IPS-11a (cell line): Measurements from ENCODE around the gene PTPRO.

ENCODE experiments used
- H3K4me3 ChIP-seq: one replicate; pipeline ENCODE4 v1.5.1; 2013; ENCODE audit warnings: low read depth, low read length, control low read depth

PTPRO gene

DNA sequence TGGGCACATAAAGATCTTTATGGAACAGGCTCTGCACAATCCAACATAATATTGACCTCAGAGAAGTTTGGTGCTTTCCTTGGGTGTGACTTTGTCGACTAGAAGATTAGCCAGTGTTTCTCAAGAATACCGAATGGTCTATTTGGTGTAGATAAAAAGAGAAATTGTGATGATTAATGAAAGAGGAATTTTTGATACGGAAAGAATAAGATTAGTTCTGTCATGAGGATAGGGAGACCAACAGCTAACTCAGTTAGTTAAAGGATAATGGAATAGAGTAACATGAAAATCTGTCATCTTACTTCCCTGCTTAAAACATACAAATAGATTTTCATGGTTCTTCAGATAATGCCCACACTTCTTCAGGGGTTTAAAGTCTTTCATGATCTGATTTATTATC is 24.2 kb downstream of the PTPRO start:
- H3K4me3 ChIP-seq: no peak overlapping the region

DNA sequence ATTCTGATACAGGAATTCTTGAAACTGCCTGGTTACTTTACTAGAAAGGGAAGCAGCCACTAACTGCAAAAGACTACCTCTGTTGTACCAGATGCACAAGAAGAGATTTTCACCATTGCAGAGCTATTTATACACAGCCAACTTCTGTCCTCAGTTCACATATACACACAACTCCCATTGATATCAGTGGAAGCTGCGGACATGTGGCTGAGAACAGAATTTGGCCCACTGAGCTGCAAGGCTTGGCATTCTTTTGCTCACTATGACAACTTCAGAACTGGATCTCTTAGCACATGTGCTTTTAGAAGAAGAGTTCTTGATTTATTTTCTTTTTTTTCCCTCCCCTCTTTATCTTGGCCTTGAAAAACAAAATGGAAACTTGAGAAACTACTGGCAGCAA is 28.3 kb downstream of the PTPRO start:
- no peak overlapping the region for H3K4me3 ChIP-seq

DNA sequence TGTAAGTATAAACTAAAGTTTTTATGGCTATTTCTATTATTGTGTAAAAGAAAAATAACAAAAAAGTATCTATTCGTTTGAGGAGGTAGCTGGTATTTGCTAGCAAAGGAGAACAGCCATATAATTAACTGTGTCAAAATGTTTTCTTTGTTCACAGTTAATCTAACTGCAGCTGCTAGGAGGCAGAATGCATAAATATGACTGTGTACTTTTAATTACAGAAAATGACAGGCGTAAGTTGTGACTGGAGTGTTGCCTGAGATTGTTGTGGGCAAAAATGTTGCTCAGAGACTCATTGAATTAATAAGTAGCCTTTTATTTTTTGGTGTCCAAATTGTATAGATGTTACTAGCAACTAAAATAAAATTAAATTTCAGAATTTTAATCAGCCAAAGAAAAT is 33.5 kb downstream of the PTPRO start:
- no peak overlapping the region for H3K4me3 ChIP-seq

DNA sequence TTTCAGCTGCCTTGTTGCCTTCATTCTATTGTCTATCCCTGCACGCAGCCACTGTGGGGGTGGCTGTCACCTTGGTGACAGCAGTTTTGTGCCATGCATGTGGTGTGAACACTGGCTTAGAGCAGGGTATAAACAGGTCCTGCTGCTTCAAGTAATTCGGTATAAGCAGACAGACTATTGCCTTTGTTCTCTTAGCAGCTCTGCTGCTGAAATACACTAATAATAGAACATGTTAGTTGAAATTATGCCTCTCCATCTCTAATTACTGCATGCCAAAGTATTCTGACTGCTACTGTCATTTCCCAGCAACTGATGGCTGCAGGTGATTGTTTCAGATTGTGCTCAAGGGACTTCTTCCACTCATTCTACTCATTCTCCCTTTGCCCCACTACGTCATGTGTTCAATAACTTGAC is 34.6 kb downstream of the PTPRO start:
- no peak overlapping the region for H3K4me3 ChIP-seq

DNA sequence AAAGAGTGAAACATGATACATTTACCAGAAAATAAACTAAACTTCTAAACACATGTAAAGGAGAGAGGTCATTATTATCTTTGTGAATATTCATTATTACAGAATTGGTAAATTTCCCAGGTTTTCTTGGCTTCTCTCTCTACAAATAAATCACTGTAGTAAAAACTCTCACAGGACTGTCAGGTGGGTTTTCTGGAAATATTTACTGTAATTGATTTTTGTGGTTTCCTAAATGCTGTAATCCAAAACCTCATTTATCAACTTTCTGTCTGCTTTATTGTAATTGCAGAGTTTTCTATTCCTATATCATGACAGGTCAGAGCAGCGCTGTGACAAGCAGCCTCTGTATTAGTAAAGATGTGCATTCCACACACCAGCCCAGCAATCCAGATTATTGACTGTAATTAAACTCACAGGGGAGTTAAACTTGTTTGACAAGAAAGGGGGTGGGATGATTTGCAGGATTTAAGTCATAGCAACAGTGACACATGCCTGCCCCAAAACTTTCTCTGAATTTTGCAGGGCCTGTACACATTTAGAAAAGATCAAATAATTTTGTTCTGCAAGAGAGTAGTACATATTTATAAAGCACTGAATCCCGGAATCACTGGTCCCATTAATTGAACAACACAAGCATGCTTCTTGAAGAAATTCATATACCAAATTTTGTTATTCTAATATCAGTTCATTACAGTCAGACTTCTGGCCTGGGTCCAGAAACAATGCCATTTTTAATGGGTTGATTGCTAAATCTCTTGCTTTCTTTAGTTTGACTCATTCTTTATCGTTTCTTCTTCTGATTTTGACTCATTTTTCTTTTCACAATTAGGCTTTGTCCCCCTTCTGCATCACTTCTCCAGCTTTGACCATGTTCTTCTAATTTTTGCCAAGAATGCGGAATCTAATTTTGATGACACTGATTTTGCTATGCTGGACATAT is 42.2 kb downstream of the PTPRO start:
- no peak overlapping the region for H3K4me3 ChIP-seq

DNA sequence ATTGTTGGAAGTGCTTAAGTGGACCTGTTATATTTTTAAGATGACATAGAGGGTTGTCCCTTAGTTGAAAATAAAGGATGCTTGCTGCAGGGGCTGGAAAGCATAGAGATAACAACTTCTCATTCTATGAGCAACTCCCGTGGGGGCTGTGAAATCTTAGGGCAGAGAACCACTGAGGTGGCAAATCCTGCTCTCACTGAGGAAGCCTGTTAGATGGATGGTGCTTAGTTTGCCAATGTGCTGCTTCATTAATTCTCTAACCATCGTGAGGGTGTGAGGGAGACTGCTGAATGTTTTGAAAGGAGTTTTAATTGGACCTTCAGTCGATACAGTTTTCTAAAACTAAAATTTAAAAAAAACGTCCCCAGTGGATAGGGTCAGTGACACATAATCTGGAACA is 46.5 kb downstream of the PTPRO start:
- no peak overlapping the region for H3K4me3 ChIP-seq

DNA sequence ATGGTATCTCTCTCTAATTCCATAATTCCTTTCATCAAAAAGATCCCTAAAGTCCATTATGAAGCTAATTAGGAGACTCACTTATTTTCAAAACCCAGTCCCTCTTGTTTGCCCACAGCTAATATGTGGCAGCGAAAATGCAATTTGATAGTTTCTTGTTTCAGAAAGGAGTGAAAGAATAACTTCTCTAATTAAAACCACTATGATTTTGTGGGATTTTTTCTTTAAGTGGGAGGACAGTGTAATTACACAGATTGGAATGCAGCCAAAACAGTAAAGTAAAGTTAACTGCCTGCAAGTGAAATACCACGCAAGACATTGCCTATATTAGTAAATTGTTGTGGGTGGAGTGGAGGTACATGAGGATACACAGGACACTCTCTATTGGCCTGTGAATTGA is 50.0 kb downstream of the PTPRO start:
- H3K4me3 ChIP-seq: no peak overlapping the region

DNA sequence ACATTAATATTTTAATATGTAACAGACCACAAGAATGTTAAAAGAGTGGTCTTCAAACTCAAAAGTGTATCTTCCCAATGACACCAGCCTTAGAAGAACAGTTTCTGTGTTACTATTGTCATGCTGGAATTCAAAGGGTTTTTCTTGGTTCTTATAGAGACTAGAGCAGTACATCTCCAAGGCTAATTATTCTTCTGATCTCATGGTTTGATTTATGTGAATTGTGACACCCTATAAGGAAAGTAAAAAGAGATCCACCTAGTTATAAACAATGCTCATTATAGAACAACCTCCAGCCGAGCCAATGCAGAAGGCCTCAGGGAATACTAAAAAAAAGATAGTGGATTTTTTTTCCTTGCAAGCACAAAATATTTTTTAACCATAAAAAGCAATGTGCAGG is 65.5 kb downstream of the PTPRO start:
- H3K4me3 ChIP-seq: no peak overlapping the region

DNA sequence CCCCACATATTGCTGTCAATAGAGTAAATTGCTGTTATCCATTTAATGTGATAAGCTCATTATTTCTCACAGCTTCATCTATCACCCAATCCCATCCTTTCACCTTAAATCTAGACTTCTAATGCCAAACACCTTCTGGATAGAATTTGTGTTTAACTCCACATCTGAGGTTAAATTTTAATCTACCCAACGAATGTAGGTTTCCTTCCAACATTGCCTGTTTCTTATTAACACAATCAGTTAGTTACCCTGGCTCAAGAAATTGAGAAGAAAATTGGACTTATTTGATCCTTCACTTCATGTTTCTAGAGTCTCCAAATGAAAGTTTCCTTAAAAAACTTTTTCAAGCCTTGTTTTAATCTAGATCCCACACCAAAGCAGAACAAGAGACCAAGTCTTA is 67.3 kb downstream of the PTPRO start:
- no peak overlapping the region for H3K4me3 ChIP-seq

DNA sequence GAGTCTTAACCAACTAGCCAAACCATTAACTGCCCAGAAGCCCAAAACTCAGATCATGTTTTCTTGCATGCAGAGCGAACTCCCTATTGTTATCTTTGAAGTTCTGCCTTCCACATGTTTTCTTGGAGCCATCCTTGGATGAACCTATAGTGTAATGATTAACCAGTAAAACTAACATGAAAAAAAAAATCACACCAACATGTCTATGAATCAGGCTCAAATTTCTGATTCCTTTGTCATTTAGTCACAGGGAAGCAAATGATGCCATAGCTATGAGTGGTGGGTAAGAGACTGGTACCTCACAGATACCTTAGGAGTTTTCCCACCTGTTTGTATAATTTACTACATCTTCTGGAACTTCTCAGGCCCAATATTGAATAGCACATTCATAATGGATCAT is 70.7 kb downstream of the PTPRO start:
- H3K4me3 ChIP-seq: no peak overlapping the region

DNA sequence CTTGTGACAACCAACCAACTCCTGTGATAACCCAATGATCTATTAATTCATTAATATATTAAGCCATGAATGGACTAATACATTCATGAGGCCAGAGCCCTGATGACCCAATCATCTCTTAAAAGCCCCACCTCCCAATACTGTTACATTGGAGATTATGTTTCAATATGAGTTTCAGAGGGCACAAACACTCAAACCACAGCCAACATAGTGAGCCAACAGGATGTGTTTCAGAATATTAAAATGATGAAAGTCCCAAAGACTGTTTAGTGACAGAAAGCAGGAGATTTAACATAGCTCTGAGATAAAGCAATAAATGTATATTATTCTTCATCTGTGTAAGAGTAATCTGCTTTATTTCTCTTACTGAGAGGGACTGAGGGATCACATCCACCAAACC is 71.7 kb downstream of the PTPRO start:
- H3K4me3 ChIP-seq: no peak overlapping the region

DNA sequence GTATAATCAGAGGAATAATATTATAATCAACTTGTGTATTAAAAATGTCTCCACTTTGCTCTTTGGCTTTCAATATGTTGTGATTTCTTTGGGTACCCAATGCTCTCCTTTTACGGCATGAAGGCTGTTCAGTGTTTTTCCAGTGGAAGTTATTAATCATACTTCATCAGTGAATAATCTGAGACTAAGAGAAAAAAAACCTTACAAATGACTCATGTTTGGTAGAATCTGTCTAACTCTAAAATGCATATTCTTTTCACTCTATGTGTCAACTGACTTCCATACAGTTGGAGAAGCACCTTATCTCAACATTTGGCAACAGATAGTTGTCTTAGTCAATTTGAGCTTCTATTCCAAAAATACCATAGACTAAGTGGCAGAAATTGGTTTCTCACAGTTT is 82.2 kb downstream of the PTPRO start:
- no peak overlapping the region for H3K4me3 ChIP-seq

DNA sequence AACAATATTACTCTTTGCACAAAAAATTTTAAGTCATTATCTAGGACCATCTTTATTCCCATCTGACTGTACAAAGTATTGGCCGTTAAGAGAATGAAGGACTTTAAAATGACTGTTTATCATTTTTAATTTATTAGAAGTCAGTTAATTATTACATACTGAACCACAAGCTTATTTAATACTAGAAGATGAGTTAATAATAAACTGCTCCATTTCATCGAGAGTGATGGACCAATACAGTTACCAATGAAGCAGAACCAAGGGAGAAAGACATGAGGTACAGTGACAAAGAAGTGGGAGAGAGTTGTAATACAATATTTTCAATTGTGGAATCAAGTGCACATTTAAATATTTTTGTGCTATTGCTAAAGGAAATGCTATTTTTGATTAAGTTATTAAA is 83.3 kb downstream of the PTPRO start:
- no peak overlapping the region for H3K4me3 ChIP-seq

DNA sequence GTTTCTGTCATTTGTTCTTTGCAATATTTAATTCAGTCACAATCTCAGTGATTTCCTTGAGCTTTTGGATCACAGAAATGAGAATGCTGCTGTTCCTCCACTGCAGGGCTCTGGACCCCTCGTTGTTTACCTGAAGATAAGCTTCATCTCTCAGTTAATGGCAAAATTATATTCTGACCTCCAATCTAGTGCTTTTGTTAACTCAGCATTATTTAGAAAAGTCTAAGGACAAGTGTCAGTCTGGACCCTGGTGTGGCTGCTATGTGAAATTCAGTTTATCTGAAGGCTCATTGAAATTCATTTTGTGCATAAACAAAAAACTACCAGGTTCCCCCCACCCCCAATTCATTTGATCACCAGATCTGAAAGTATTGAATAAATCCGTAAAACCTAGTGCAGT is 84.7 kb downstream of the PTPRO start:
- H3K4me3 ChIP-seq: no peak overlapping the region

DNA sequence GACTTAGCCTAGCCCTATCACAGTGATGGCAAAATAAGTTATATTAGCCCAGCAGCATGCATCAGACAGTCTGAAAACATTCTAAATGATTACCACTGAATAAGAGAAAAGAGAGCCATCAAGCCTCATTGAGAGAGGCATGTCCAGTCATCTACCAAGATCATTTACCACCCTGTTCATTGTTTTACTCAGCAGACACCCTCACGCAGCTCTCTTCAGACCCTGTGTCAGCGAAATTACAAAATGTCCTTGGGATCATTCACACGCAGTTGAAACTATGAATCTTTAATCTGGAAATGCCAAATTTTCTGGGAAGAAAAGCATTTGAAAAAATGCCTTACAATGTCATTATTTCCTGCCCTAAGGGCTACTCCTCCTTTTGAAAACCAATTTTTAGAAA is 89.5 kb downstream of the PTPRO start:
- H3K4me3 ChIP-seq: no peak overlapping the region

DNA sequence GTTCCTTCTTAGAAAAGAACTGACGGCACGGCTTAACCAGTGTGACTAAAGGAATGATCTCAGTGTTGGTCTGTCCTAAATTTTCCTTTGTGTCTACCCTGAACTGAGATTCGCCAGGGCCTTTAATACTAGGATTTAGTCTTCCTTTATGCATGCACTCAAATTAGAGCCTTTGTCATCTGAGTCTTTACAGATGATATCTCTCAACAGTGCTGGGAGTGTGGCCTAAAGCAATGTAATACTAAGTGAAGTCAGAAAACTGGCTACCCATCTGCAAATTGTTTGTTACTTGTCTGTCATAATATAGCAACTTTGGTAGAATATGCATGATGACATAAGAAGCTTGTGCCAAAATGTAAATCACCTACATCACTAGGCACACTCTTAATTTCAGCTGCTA is 95.4 kb downstream of the PTPRO start:
- no peak overlapping the region for H3K4me3 ChIP-seq

DNA sequence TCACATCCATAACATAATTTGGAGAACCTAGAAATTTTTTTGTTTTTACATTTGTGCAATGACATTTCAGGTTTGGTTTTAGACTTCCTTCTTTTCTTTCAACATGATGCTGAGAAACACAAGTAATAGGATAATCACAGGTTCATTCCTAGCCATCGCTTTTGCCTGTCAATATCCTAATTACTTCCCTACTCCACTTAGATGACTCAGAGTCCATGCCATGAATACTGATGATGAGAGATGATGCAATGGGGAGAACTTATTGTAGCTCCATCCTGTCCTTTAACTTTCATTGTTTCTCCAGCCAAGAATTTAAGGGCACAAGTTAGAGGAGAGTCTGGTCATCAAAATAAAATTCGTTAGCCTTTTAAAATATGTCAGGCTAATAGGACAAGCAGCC is 101.3 kb downstream of the PTPRO start:
- H3K4me3 ChIP-seq: no peak overlapping the region

DNA sequence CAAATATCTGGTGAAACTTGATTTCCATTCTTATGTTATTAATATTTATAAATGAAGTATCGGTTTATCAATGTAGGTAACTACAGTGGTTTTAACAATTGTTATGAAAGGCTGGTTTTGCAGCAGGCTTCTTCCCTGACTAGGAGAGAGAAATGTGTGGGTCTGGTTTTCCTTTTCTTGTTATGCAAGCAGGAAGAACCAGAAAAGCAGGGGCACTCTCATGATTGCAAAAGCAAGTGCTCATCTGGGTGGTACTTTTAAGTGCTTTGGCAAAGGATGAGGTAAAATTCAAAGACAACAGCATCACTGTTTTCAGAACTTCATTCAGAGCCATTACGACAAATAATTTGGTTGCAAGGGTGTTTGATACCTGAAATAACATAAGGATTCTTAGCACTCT is 105.6 kb downstream of the PTPRO start:
- no peak overlapping the region for H3K4me3 ChIP-seq

DNA sequence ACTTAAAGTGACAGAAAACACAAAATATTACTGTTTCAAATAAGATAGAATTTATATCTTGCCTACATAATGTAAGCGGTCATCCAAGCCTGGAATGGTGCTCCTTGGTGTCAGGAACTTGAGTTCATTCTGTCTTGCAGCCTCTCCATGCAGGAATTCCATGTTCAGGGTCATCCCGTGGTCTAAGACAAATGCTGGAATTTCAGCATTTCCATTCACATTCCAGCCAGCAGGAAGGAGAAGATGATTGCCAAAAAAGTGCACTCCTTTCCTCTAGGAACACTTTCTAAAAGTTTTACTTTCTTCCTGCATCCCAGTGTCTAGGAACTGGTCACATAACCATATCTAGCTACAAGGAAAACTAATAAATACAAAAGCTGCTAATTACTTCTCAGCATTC is 106.3 kb downstream of the PTPRO start:
- no peak overlapping the region for H3K4me3 ChIP-seq

DNA sequence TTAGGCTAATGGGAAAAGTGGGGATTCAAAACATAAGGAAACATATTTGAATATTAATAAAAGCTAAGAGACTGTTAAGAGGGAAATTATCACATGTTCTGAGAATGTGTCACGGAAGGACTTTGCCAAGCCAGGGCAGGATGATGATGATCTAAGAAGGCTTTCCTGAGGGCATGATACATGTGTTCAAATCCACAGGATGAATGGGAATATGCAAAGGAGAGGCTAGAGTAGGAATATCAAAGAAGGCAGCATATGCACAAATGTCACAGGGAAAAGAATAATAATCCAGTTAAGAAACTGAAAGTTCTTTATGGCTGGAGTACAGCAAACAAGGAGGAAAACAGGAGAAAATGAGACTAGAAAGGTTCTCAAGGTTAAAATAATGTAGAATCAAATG is 107.0 kb downstream of the PTPRO start:
- no peak overlapping the region for H3K4me3 ChIP-seq

DNA sequence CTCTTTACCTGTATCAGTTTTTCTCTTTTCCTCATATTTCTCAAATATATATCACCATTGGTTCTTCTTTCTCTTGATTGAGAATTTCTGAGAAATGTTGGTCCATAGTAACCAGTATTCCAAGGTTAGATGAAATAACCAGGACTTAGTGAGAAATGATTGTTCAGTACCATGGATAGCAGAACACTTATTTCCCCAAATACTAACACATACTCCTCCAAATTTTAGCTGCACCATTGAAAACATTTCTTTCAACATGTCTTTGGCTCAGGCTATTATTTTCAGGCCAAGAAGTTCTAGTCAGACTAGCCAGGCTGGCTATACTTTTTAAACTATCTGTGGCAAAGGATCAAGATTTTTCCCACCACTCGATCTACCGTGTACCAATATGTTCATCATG is 113.3 kb downstream of the PTPRO start:
- no peak overlapping the region for H3K4me3 ChIP-seq

DNA sequence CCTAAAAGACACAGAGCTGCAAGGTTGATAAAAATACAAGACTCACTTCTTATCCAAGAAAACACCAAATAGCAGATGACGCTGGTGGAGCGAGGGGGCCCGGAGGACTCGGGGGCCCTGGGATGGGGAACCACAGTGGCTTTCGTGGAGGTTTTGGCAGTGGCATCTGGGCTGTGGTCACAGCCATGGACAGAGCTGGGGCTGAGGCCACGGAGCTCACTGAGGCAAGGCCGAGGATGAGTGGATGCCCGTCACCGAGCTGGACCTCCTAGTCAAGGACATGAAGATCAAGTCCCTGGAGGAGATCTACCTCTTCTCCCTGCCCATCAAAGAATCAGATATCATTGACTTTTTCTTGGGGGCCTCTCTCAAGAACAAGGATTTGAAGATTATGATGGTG is 117.2 kb downstream of the PTPRO start:
- no peak overlapping the region for H3K4me3 ChIP-seq

DNA sequence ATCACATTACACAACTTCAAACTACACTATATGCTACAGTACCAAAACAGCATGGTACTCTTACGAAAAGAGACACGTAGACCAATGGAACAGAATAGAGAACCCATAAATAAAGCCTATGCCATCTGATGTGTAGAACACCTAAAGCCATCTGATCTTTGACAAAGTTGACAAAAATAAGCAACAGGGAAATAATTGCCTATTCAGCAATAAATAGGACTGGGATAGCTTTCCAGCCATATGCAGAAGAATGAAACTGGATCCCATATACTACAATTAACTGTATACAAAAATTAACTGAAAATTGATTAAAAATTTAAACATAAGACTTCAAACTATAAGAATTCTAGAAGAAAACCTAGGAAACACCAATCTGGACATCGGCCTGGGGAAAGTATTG is 120.7 kb downstream of the PTPRO start:
- no peak overlapping the region for H3K4me3 ChIP-seq
